Measurements from ENCODE around the gene DNAJC27. TPM values are rescaled to one million over a fixed set of nuclear protein-coding genes. Genes with fewer than 3 reads are reported as not detected.
A peak's percentile ranks its signal among the peaks of the same experiment; 100 is the strongest.
"Not testable (repeated sequence)": the region's sequence is repeated elsewhere in the genome, so short reads cannot be mapped to it uniquely, and the experiment has no call there.

DNAJC27 gene
- total RNA-seq (10 to 100 TPM in 6 of 10 donors, 1 to 10 TPM in 4; 7.2 to 13.1 (median 10.5) TPM), polyA plus RNA-seq (1 to 10 TPM; 2.8 to 4.3 TPM)
- long read RNA-seq, donor 1, full-length matches to known transcripts: 6 of 10 reads
- long read RNA-seq, donor 1, partial matches to known transcripts: 2 of 10 reads
- long read RNA-seq, donor 1, other reads (novel, unspliced or antisense): 2 of 10 reads
- long read RNA-seq, donor 2, full-length matches to known transcripts: 6 of 13 reads
- long read RNA-seq, donor 2, partial matches to known transcripts: 1 of 13 reads
- long read RNA-seq, donor 2, other reads (novel, unspliced or antisense): 6 of 13 reads
- long read RNA-seq, donor 3, full-length matches to known transcripts: 19 of 32 reads
- long read RNA-seq, donor 3, partial matches to known transcripts: 2 of 32 reads
- long read RNA-seq, donor 3, other reads (novel, unspliced or antisense): 11 of 32 reads

DNA sequence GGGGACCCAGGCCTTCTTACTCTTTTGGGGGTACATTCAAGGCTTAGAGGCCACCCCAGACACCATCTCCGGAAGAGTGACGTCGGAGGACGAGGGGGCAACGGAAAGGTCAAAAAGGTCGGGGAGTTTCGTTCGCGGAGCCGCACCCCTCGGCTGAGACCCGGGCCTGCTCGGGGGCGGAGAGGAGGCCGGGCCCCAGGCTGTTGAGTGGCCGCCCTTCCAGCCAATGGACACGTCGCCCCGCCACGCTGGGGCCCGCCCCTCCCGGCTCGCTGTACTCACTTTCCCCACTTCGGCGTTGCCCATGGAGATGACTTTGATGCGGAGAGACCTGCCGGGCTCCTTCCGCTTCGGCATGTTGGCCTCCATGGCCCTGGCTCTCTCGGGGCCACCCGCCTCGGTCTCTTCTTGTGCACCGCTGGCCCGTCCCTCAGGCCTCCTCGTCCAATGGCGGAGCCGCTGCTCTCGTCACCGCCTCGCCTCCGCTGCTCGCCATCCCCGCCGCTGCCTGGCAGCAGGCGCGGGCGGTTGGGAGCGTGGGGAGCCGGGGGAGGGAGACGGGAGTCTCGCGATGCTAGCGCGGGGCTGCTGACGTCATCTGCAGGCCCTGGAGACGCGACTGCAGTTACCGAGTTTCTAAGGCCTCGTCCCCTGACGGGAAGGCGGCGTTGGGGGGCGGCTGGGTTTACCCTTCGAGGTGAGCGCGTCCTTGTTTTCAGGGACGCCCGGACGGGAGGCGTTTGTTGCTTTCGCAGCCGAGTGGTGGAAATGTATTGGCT, at the start of gene DNAJC27:
TSS of gene DNAJC27 (minus strand) at position 420 of the 779 bp plus-strand sequence. CDS start at position 369, 51 bp downstream.
- intact Hi-C loops (cut with DNase I): loop anchor here in 4 of 10 donors (2.0 to 10.0 kb wide), 4 partner anchors 71 to 225 kb away; partner anchors contain the start of gene EFR3B (in 1 of the 4)
- DNase-seq (peak; percentile 98 to 99), ATAC-seq (peak; percentile 95 to 98 (median 97))
- Histone ChIP-seq H3K4me1 (peaks cover 0 to 35% (median 11%) of the 10 kb centered on the region in 9 donors), H3K9me3 (no peaks in the 10 kb centered on the region), H3K4me3 (peak within 1 kb of the TSS; percentile 65 to 93 (median 78)), H3K27me3 (no peaks in the 10 kb centered on the region), H3K27ac (peak within 1 kb of the TSS; percentile 95 to 100 (median 98)), H3K36me3 (peaks cover 0 to 10% (median 7%) of the 10 kb centered on the region in 9 donors)
- WGBS, 2 donors: 0% methylated on average over 72 of the region's 72 CpGs
- TF ChIP-seq CTCF (IDR thresholded peaks at IDR 0.05): peak in 1 of 9 donors; percentile 8

- DNase-seq: no peak
- Histone ChIP-seq H3K9me3 (no peaks in the 10 kb centered on the region), H3K36me3 (no peaks in the 10 kb centered on the region), H3K27me3 (no peaks in the 10 kb centered on the region), H3K4me3 (no peak overlapping the region), H3K4me1 (peaks cover 0 to 5% (median 0%) of the 10 kb centered on the region in 9 donors), H3K27ac (no peak overlapping the region)
- ATAC-seq: no peak
- 92 to 94% methylated on average over 7 of the region's 7 CpGs for WGBS, 2 donors
- intact Hi-C loops (cut with DNase I): no loop called here
- TF ChIP-seq CTCF (IDR thresholded peaks at IDR 0.05): no peak
Measured at GRCh38 chr2:25018681-25019080, 46.9 kb upstream of the DNAJC27 start.

- Histone ChIP-seq H3K27ac (no peak overlapping the region), H3K4me3 (no peak overlapping the region), H3K9me3 (no peaks in the 10 kb centered on the region), H3K27me3 (no peaks in the 10 kb centered on the region), H3K36me3 (no peaks in the 10 kb centered on the region), H3K4me1 (peaks cover 0 to 7% (median 0%) of the 10 kb centered on the region in 9 donors)
- WGBS, 2 donors: 79 to 94% methylated on average over 9 of the region's 9 CpGs
- no peak for TF ChIP-seq CTCF (IDR thresholded peaks at IDR 0.05)
- ATAC-seq (no peak), DNase-seq (no peak)
- intact Hi-C loops (cut with DNase I): no loop called here
Measured at GRCh38 chr2:25014631-25015030, 42.9 kb upstream of the DNAJC27 start.

DNA sequence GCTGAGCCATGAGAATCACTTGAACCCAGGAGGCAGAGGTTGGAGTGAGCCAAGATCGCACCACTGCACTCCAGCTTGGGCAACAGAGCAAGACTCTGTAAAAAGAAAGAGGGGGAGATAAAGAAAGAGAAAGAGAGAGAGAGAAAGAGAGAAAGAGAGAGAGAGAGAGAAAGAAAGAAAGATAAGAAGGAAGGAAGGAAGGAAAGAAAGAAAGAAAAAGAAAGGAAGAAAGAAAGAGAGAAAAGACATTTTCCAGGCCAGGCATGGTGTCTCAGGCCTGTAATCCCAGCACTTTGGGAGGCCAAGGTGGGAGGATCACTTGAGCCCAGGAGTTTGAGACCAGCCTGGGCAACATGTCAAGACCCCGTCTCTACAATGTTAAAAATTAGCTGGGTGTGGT, 39.6 kb upstream of the DNAJC27 start:
- H3K27me3 ChIP-seq; H3K4me1 ChIP-seq; H3K27ac ChIP-seq; H3K4me3 ChIP-seq; DNase-seq; H3K9me3 ChIP-seq; ATAC-seq; H3K36me3 ChIP-seq; intact Hi-C loops (cut with DNase I): not testable (repeated sequence)
- WGBS, 2 donors: 97 to 98% methylated on average over 2 of the region's 2 CpGs
